GM12875 (cell line): ENCODE data around the gene HS6ST1.

Experiments
- H3K4me3 ChIP-seq: one replicate; pipeline ENCODE4 v1.5.1; 2011; ENCODE audit warnings: low read depth, low read length, control low read depth
- CTCF ChIP-seq: IDR thresholded peaks from 2 replicates; pipeline ENCODE4 v1.5.1; 2011; ENCODE audit warnings: low read depth, mild to moderate bottlenecking, control low read depth, inconsistent platforms, low read length, moderate library complexity, borderline replicate concordance; ENCODE audit not compliant: insufficient read depth

Gene HS6ST1

GRCh38 chr2:128279009-128279408, 39.7 kb downstream of the HS6ST1 start:
- TF ChIP-seq CTCF = no peak

GRCh38 chr2:128277961-128278681, 40.5 kb downstream of the HS6ST1 start:
- no peak overlapping the region for H3K4me3 ChIP-seq
- no peak for TF ChIP-seq CTCF

More at GRCh38 chr2:128279009-128279408, 39.7 kb downstream of the HS6ST1 start:
- no peak overlapping the region for H3K4me3 ChIP-seq

- H3K4me3 ChIP-seq = no peak overlapping the region
- no peak for TF ChIP-seq CTCF
Measured at GRCh38 chr2:128276878-128277675, 41.6 kb downstream of the HS6ST1 start.

GRCh38 chr2:128275498-128276045, 43.1 kb downstream of the HS6ST1 start:
- no peak for TF ChIP-seq CTCF
- no peak overlapping the region for H3K4me3 ChIP-seq

GRCh38 chr2:128274218-128274617, 44.5 kb downstream of the HS6ST1 start:
- no peak overlapping the region for H3K4me3 ChIP-seq
- TF ChIP-seq CTCF = no peak

GRCh38 chr2:128273469-128274081, 45.1 kb downstream of the HS6ST1 start:
- no peak for TF ChIP-seq CTCF
- no peak overlapping the region for H3K4me3 ChIP-seq
